ENCODE measurements around the gene IGFN1.

GRCh38 chr1:201217146-201217545 is 26.5 kb downstream of the IGFN1 start:
- TF ChIP-seq CTCF (IDR thresholded peaks at IDR 0.05) (no peak), POLR2AphosphoS5 (IDR thresholded peaks at IDR 0.05) (no peak), POLR2A (IDR thresholded peaks at IDR 0.05) (no peak)
